ENCODE data around the gene NEK4. TPM values are rescaled to one million over a fixed set of nuclear protein-coding genes. Genes with fewer than 3 reads are reported as not detected.

NEK4 gene
- total and polyA plus RNA-seq, 2 of the 13 experiments (the other 11 are each of a cell fraction or from before 2014, with no cell fraction given) = 16.5 to 38.0 TPM

GRCh38 chr3:52695798-52696671 lies 74.7 kb downstream of the NEK4 start (continued):
- TF ChIP-seq PRDM4 (CRISPR knock-in tag; IDR thresholded peaks at IDR 0.05; ENCODE audit: borderline replicate concordance) = no peak
- no peak for TF ChIP-seq USF2 (IDR thresholded peaks at IDR 0.05; ENCODE audit: low read depth, low read length)
- no peak for TF ChIP-seq USF2 (CRISPR knock-in tag; IDR thresholded peaks at IDR 0.05; ENCODE audit: borderline replicate concordance)
- TF ChIP-seq POLR2G (IDR thresholded peaks at IDR 0.05; ENCODE audit: low read depth, low read length) = peak; percentile 57; the same call in 1 of the 2 replicates

GRCh38 chr3:52694528-52695189 lies 76.1 kb downstream of the NEK4 start:
- in situ Hi-C loops (cut with HindIII; ENCODE audit: extremely low pct_ligation_motif_present, low pct_unique_long_range_greater_than_20kb) = no loop called here
- H3K4me1 ChIP-seq (ENCODE audit: insufficient read depth, low read length) = peaks cover 27% of the 10 kb centered on the region
- peak; percentile 58 for TF ChIP-seq RBFOX2 (IDR thresholded peaks at IDR 0.05; ENCODE audit: low read depth, low read length)
- no peak for TF ChIP-seq SAFB2 (CRISPR knock-in tag; IDR thresholded peaks at IDR 0.05; ENCODE audit: borderline replicate concordance, low read depth)
- TF ChIP-seq CBX5 (CRISPR knock-in tag; IDR thresholded peaks at IDR 0.05; ENCODE audit: borderline replicate concordance) = no peak
- TF ChIP-seq CHD2 (IDR thresholded peaks at IDR 0.05; ENCODE audit: low read depth, low read length) = no peak
- peak; percentile 37; the same call in 1 of the 2 replicates for TF ChIP-seq POLR2G (IDR thresholded peaks at IDR 0.05; ENCODE audit: low read depth, low read length)
- TF ChIP-seq RBM22 (optimal IDR thresholded peaks at IDR 0.05; ENCODE audit: low read length) = peak; percentile 75
- TF ChIP-seq HNRNPH1 (optimal IDR thresholded peaks at IDR 0.05; ENCODE audit: low read depth, low read length) = no peak
- TF ChIP-seq RFXAP (CRISPR knock-in tag; IDR thresholded peaks at IDR 0.05; ENCODE audit: borderline replicate concordance) = no peak
- TF ChIP-seq POLR2A (IDR thresholded peaks at IDR 0.05; ENCODE audit: insufficient read depth in 1 of 2, low read depth in 2 of 2, low read length in 2 of 2) = peak; percentile 36 to 40; a peak in 1 of 4 replicates
- no peak for TF ChIP-seq SCMH1 (CRISPR knock-in tag; IDR thresholded peaks at IDR 0.05; ENCODE audit: borderline replicate concordance)
- TF ChIP-seq POLR2AphosphoS5 (IDR thresholded peaks at IDR 0.05; ENCODE audit: low read depth, low read length) = peak; percentile 51; the same call in 1 of the 2 replicates
- ATAC-seq (no peak), DNase-seq (ENCODE audit: low spot score) (no peak), FAIRE-seq (peak; percentile 34)
- CTCF ChIA-PET (ENCODE audit: low intra/inter-chr PET ratio, low total read pairs) = no interaction called here
- no peak overlapping the region for H3K4me2 ChIP-seq (ENCODE audit: low read depth, low read length)
- H3K27me3 ChIP-seq (ENCODE audit: control insufficient read depth in 1 of 2, insufficient read depth in 2 of 2, low read length in 2 of 2) = no peaks in the 10 kb centered on the region
- H3K36me3 ChIP-seq (replicated peaks in 1 of 2; ENCODE audit: control insufficient read depth in 1 of 2, insufficient read depth in 2 of 2, low read length in 2 of 2) = peaks cover 24 to 81% of the 10 kb centered on the region in 2 experiments
- peaks cover 11% of the 10 kb centered on the region for H3K79me2 ChIP-seq (ENCODE audit: insufficient read depth, low read length)
- peaks cover 6% of the 10 kb centered on the region; the same call in 1 of the 2 replicates for H4K20me1 ChIP-seq (ENCODE audit: insufficient read depth, low read length)
- TSS peak; percentile 52 for BruUV-seq (replicated peaks)
- H3K27ac ChIP-seq (ENCODE audit: extremely low read length, insufficient read depth, low read length) = no peak overlapping the region
- intact Hi-C loops (cut with micrococcal nuclease; ENCODE audit: unreplicated experiment) = no loop called here
- H3K9me3 ChIP-seq (ENCODE audit: low read length) = no peaks in the 10 kb centered on the region
- no peak overlapping the region for H2AFZ ChIP-seq (ENCODE audit: low read length)
- POLR2A ChIA-PET = interaction anchor here (2.0 to 12.6 kb wide), 3 partner anchors 8 to 98 kb away, joined by 4 to 118 read pairs (median 18); partner anchors contain the start of genes GLT8D1, GNL3, PBRM1 and SPCS1
- no peak overlapping the region for H3K9ac ChIP-seq (ENCODE audit: insufficient read depth, low read depth, low read length)
- H3K4me3 ChIP-seq (replicated peaks in 1 of 3; ENCODE audit: insufficient read depth in 1 of 3, low read depth in 2 of 3, low read length in 3 of 3) = no peak overlapping the region
- 87% methylated on average over 7 of the region's 7 CpGs for WGBS (ENCODE audit: low lambda C conversion rate)

Measured in HepG2 (cell line).